Measurements from ENCODE around the gene WFS1.

The WFS1 gene

DNA sequence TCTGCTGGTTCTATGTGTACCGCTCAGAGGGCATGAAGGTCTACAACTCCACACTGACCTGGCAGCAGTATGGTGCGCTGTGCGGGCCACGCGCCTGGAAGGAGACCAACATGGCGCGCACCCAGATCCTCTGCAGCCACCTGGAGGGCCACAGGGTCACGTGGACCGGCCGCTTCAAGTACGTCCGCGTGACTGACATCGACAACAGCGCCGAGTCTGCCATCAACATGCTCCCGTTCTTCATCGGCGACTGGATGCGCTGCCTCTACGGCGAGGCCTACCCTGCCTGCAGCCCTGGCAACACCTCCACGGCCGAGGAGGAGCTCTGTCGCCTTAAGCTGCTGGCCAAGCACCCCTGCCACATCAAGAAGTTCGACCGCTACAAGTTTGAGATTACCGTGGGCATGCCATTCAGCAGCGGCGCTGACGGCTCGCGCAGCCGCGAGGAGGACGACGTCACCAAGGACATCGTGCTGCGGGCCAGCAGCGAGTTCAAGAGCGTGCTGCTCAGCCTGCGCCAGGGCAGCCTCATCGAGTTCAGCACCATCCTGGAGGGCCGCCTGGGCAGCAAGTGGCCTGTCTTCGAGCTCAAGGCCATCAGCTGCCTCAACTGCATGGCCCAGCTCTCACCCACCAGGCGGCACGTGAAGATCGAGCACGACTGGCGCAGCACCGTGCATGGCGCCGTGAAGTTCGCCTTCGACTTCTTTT is 32.2 kb downstream of the WFS1 start:
- no peaks in the 10 kb centered on the region for H3K27me3 ChIP-seq (ENCODE audit: insufficient read depth, poor library complexity, severe bottlenecking)
- H3K4me1 ChIP-seq (ENCODE audit: insufficient read depth, poor library complexity, severe bottlenecking) = no peaks in the 10 kb centered on the region
- H3K36me3 ChIP-seq (ENCODE audit: low read depth) = no peaks in the 10 kb centered on the region
- DNase-seq (ENCODE audit: low spot score) = no peak
- H3K4me3 ChIP-seq (ENCODE audit: severe bottlenecking) = no peak overlapping the region
- ATAC-seq (ENCODE audit: low read depth) = no peak
- TF ChIP-seq, protein P1, sequence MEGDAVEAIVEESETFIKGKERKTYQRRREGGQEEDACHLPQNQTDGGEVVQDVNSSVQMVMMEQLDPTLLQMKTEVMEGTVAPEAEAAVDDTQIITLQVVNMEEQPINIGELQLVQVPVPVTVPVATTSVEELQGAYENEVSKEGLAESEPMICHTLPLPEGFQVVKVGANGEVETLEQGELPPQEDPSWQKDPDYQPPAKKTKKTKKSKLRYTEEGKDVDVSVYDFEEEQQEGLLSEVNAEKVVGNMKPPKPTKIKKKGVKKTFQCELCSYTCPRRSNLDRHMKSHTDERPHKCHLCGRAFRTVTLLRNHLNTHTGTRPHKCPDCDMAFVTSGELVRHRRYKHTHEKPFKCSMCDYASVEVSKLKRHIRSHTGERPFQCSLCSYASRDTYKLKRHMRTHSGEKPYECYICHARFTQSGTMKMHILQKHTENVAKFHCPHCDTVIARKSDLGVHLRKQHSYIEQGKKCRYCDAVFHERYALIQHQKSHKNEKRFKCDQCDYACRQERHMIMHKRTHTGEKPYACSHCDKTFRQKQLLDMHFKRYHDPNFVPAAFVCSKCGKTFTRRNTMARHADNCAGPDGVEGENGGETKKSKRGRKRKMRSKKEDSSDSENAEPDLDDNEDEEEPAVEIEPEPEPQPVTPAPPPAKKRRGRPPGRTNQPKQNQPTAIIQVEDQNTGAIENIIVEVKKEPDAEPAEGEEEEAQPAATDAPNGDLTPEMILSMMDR (IDR thresholded peaks at IDR 0.05; ENCODE audit: poor library complexity, severe bottlenecking) = no peak
- no peaks in the 10 kb centered on the region for H3K9me3 ChIP-seq (ENCODE audit: severe bottlenecking)
- H3K27ac ChIP-seq (ENCODE audit: poor library complexity, severe bottlenecking) = no peak overlapping the region

DNA sequence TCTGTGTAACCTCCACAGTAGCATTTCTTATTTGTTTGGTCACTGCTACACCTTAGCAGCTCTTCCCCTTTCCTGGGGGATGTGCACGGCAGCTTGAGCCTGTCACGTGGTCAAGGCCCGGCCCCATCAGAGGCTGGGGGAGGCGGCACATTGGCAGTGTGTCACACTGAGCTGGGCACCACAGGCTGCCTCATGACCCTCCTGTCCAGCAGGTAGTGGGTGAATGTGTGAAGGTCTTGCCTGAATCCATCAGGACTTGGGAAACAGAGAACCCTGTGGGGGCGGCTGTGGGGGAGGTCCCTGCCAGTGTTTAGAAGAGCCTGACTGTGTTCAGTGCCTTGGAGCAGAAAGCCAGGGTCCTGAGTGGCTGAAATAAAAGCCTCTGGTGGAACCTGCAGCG is 33.2 kb downstream of the WFS1 start:
- TF ChIP-seq, protein P1 (IDR thresholded peaks at IDR 0.05; ENCODE audit: poor library complexity, severe bottlenecking) = no peak
- H3K27ac ChIP-seq (ENCODE audit: poor library complexity, severe bottlenecking) = no peak overlapping the region
- no peak overlapping the region for H3K4me3 ChIP-seq (ENCODE audit: severe bottlenecking)
- H3K9me3 ChIP-seq (ENCODE audit: severe bottlenecking) = no peaks in the 10 kb centered on the region
- peaks cover 3% of the 10 kb centered on the region for H3K27me3 ChIP-seq (ENCODE audit: insufficient read depth, poor library complexity, severe bottlenecking)
- no peaks in the 10 kb centered on the region for H3K36me3 ChIP-seq (ENCODE audit: low read depth)
- no peaks in the 10 kb centered on the region for H3K4me1 ChIP-seq (ENCODE audit: insufficient read depth, poor library complexity, severe bottlenecking)
- ATAC-seq (ENCODE audit: low read depth) (no peak), DNase-seq (ENCODE audit: low spot score) (no peak)

DNA sequence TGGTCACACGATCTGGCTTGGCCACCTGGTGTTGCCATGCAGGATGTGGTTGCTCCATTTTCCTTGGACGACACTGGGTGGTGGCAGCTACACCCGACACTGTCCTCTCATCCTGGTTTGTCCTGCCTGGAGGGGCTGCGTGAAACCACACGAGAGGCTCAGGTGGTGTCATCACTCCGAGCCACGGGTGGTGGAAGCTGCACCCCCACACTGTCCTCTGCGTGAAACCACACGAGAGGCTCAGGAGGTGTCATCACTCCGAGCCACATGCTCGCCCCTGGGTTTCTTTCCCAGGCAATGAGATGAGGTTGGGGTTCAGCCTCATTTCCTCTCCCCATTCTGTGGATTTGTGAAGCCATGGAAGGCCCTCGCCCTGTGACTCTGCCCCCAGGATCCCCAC is 34.3 kb downstream of the WFS1 start:
- Histone ChIP-seq H3K36me3 (ENCODE audit: low read depth) (no peaks in the 10 kb centered on the region), H3K4me3 (ENCODE audit: severe bottlenecking) (no peak overlapping the region), H3K27me3 (ENCODE audit: insufficient read depth, poor library complexity, severe bottlenecking) (peaks cover 12% of the 10 kb centered on the region), H3K27ac (ENCODE audit: poor library complexity, severe bottlenecking) (no peak overlapping the region), H3K4me1 (ENCODE audit: insufficient read depth, poor library complexity, severe bottlenecking) (no peaks in the 10 kb centered on the region), H3K9me3 (ENCODE audit: severe bottlenecking) (no peaks in the 10 kb centered on the region)
- DNase-seq (ENCODE audit: low spot score) = no peak
- no peak for ATAC-seq (ENCODE audit: low read depth)
- TF ChIP-seq, protein P1 (IDR thresholded peaks at IDR 0.05; ENCODE audit: poor library complexity, severe bottlenecking) = no peak

DNA sequence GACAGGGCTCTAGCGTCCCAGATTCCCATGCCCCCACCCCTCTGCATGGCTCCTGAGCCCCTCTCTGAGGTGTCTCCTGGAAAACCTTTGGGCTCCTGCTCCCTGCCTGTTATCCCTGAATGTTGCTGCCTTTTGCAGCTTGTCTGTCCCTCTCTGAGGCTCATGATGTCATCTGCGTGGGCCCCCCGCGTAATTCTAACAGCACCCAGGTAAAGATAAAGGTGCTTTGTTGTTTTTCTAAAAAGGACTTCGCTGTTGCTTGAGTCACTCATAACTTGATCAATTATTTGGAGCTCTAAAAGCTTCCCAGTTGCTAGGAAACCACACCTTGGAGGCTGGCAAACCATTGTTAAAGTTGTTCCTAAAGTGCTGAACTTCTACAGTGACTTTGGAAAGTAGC is 36.6 kb downstream of the WFS1 start:
- Histone ChIP-seq H3K4me1 (ENCODE audit: insufficient read depth, poor library complexity, severe bottlenecking) (no peaks in the 10 kb centered on the region), H3K4me3 (ENCODE audit: severe bottlenecking) (no peak overlapping the region), H3K27me3 (ENCODE audit: insufficient read depth, poor library complexity, severe bottlenecking) (peaks cover 33% of the 10 kb centered on the region), H3K9me3 (ENCODE audit: severe bottlenecking) (no peaks in the 10 kb centered on the region), H3K36me3 (ENCODE audit: low read depth) (no peaks in the 10 kb centered on the region), H3K27ac (ENCODE audit: poor library complexity, severe bottlenecking) (no peak overlapping the region)
- TF ChIP-seq, protein P1 (IDR thresholded peaks at IDR 0.05; ENCODE audit: poor library complexity, severe bottlenecking) = no peak
- no peak for DNase-seq (ENCODE audit: low spot score)
- no peak for ATAC-seq (ENCODE audit: low read depth)

DNA sequence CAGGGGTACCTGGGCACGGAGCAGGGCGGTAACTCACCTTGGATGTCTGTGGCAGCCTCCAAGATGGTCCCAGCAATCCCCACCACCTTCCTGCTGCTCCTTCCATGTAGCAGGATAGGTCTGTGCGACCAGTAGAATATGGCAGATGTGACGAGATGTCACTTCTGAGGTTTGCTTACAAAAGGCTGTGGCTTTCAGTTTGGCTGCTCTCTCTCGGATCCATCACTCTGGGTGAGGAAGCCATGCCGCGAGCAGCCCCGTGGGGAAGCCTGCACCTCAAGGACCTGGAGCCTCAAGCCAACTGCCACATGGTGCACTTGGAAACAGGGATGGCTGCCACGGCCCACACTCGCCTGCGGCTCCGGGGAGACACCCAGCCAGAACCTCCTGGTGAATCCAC is 37.6 kb downstream of the WFS1 start:
- no peak overlapping the region for H3K4me3 ChIP-seq (ENCODE audit: severe bottlenecking)
- H3K27ac ChIP-seq (ENCODE audit: poor library complexity, severe bottlenecking) = no peak overlapping the region
- no peak for DNase-seq (ENCODE audit: low spot score)
- no peaks in the 10 kb centered on the region for H3K9me3 ChIP-seq (ENCODE audit: severe bottlenecking)
- H3K36me3 ChIP-seq (ENCODE audit: low read depth) = no peaks in the 10 kb centered on the region
- no peaks in the 10 kb centered on the region for H3K4me1 ChIP-seq (ENCODE audit: insufficient read depth, poor library complexity, severe bottlenecking)
- TF ChIP-seq, protein P1 (IDR thresholded peaks at IDR 0.05; ENCODE audit: poor library complexity, severe bottlenecking) = no peak
- no peak for ATAC-seq (ENCODE audit: low read depth)
- H3K27me3 ChIP-seq (ENCODE audit: insufficient read depth, poor library complexity, severe bottlenecking) = peaks cover 33% of the 10 kb centered on the region

All from RWPE2 (cell line).